ENCODE data around the gene RAMP1.
"Not testable (repeated sequence)": the region's sequence is repeated elsewhere in the genome, so short reads cannot be mapped to it uniquely, and the experiment has no call there.

Gene RAMP1

DNA sequence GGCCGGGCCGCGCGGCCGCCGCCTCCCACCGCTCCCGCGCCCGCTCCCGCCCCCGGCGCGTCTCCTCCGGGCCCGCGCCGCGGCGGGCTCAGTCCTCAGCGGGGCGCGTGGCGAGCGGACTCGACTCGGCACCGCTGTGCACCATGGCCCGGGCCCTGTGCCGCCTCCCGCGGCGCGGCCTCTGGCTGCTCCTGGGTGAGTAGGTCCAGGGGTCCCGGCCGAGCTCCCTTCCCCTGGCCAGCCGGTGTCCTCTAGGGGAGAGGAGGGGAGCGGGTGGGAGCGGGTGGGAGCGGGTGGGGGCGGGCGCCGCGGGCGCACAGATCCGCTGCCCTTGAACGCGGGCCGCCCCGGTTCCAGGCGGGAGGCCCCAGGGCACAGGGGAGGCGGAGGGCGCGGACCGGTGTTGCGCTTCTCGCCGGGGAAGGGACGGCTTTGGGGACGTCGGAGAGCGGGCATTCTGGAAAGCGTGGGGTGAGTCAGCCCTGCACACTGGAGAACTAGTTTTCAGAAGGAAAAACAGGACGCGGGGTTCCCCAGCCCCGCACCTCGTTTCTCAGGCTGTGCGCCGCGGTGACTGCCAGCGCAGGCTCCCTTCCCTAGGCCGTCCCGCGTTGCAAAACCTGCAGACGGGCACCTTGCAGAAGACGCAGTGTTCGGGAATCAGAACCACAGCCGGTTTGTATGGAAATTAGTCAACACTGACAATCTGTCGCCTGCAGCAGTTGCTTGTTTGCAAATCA is at the start of gene RAMP1:
Gene RAMP1 (plus strand): TSS at position 91 of the 740 bp plus-strand sequence. CDS start 53 bp downstream, at position 144.
- no peak for DNase-seq

DNA sequence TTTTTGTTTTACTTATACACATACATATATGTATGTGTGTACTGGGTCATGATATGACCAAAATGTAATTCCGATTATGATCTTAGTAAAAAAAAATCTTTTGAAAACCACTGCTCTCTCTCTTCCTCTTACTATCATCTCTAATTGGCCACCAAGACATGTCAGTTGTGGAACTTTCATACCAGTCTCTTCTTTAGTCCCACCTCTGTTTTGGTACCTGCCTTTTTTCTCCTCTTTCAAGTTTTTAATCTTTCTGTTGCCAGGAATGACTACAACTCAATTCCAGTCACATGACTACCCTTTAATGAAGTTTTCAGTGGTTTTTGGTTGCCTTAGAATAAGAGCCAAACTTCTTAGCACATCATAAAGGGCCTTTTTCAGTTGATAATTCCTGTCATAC is 43.8 kb upstream of the RAMP1 start:
- DNase-seq = no peak

DNA sequence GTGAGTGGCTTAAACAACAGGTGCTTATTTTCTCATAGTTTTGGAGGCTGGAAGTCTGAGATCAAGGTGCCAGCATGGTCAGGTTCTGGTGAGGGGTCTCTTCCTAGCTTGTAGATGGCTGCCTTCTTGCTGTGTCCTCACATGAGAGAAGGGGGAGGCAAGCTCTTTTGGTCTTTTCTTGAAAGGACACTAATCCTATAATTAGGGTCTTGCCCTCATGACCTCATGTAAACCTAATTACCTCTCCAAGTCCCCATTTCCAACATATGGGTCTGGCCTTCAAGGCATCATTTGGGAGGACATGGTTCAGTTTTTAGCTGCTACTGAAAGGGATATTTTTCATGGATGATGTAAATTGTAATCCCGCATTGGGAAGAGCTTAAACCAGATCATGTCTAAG is 42.9 kb upstream of the RAMP1 start:
- no peak for DNase-seq

DNA sequence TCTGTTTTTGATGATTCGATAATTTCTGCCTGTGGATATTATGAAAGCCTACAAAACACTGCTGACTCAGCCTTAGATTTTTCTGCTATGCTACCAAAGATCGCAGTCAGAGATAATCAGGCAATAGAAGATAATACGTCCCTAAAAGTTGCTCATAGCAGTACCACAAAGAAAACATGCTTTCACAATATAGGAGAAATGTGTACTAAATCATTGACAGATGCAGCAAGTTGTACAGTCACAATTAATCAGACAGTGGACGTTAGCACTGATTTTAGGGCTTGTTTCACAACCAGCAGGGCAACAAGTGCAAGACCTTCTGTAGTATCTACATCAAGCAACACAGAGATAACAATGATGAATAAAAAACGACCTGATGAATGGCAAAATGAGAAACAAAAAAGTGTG is 41.4 kb upstream of the RAMP1 start:
- DNase-seq = no peak

DNA sequence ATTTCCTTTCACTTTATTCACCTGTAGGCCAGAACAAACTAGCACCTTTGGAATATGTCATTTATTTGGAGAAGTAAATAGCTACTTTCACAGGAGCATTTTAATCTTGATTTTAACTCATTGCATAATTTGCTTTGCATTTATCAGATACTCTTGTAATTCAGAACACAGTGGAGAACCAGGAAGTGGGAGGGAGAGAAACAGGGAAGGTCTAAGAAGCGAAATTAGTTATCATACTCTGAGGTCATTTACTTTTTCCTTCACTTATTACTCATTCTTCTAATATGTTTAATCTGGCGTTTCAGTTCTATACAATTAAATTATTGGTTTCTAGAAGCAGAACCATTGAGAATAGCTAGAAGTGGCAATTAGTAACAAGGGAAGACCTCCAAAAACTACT is 40.2 kb upstream of the RAMP1 start:
- DNase-seq = no peak

DNA sequence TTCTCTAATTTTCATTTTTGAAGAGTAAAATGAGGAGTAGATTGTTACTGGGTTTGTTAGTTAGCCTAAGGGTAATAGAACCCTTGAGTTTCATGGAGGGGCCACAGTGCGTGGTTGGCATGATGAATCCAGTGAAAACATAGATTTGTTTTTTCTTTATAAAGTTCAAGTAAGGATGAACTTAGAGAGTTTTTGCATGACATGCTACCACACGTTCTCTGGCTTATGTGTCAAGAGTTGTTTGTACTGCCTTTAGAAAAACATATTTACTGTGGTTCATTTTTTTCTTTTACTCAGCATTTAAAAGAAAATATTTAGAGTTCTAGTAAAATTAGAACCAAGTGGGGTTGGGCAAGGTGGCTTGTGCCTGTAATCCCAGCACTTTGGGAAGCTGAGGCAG is 39.0 kb upstream of the RAMP1 start:
- DNase-seq = no peak

DNA sequence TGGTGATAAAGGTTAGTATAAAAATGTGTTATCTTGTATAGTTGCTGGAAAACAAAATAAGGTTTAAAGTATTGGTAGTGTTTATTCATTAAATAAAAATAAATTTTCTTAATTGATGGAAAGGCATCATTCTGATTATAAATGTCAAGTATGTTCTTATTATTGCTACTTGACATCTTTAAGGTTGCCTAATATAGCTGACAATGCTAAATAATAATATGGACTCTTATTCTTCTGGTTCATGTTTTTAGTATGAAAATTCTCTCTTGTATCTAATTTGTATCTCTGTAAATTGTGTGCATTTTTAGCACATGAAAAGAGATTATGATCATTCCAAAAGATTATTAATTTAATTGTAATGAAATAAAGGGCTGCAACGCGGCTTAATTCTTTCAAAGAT is 35.9 kb upstream of the RAMP1 start:
- no peak for DNase-seq

DNA sequence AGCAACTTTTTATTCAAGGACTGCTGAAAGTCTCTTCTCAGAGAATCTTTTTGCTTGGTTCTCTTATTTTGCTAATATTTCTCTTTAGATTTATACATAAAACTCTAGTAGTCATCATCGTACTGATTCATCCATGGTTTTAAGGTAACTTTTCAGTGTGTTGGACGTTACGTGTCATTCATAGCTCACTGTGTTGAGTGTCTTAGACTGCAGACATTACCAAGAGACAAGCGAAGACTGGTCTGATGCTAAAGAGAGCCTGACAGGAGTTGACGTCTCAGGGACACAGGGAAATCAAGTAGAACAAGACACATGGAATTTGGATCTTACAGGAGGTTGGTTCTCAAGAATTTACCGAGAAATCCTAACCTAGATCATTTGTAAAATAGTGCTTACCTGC is 35.3 kb upstream of the RAMP1 start:
- DNase-seq = no peak

DNA sequence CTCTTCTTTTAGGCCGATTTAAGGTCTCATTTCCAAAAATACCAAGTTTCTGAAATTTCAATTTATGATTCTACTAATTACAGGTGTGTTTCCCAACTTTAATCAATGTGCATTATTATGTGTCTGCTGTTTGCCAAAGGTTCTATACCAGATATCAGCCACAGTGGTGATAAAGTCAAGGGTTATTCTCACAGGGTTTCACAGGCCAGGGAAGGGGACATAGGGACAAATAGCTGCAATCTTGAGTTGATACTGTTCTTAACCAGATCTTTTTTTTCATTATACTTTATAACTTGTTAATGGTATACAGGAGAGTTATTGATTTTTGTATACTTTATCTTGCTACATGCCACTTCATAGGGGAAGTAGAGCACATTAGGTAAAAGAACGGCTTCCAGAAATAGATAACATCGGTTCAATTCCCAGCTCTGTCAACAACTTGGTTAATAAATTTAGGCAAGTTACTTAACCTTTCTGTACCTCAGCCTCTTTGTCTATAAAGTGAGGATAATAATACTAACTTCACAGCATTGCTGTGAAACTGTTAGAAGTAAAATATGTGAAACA is 31.9 kb upstream of the RAMP1 start:
- no peak for DNase-seq

DNA sequence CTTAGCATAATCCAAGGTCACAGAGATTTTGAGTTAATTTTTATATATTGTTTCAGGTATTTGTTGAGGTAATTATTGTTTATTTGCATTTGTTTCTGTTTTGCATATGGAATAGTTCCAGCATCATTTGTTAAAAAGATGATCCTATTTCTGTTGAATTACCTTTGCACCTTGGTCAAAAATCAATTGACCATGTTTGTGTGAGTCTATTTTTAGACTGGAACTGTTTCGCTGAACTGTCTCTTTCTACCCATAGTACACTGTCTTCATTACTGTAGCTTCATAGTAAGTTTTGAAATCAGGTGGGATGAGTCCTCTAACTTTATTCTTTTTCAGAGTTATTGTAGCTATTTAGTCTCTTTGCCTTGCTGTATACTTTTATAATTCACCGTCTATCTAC is 28.9 kb upstream of the RAMP1 start:
- DNase-seq = no peak

DNA sequence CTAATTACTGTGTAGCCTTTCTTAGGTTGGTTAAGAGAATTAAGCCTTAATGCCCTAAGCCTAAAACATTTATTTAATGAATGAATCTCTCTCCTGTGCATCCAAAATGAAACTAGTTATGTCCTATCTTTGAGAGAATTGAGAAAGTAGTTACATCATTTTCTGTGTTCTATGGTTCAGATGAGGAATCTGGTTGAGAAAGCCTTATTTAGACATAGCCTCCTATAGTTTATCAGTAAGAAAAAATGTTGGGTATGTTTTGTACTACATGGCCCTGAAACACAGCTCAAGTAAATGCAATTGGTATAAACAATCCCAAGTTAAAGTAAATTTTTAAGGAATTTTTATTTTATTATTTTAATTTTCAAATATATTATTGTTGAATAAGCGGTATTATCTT is 25.9 kb upstream of the RAMP1 start:
- DNase-seq = no peak

DNA sequence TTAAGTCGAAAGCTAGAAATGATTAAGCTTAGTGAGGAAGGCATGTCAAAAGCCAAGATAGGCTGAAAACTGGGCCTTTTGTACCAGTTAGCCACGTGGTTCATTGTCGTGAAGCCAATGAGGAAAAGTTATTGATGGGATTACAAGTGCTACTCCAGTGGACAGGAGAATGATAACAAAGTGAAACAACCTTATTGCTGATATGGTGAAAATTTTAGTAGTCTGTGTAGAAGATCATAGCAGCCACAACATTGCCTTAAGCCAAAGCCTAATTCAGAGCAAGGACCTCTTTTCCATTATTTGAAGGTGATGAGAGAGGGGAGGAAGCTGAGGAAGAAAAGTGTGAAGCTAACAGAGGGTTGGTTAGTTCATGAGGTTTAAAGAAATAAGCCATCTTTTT is 24.1 kb upstream of the RAMP1 start:
- DNase-seq = no peak

DNA sequence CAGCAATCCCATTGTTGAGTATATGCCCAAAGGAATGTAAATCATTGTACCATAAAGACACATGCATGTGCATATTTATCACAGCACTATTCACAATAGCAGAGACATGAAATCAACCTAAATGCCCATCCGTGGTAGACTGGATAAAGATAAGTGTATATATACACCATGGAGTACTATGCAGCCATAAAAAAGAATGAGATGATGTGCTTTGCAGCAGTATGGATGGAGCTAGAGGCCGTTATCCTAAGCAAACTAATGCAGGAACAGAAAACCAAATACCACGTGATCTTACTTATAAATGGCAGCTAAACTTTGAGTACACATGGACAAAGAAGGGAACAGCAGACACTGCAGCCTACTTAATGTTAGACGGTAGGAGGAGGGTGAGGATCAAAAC is 18.4 kb upstream of the RAMP1 start:
- no peak for DNase-seq

DNA sequence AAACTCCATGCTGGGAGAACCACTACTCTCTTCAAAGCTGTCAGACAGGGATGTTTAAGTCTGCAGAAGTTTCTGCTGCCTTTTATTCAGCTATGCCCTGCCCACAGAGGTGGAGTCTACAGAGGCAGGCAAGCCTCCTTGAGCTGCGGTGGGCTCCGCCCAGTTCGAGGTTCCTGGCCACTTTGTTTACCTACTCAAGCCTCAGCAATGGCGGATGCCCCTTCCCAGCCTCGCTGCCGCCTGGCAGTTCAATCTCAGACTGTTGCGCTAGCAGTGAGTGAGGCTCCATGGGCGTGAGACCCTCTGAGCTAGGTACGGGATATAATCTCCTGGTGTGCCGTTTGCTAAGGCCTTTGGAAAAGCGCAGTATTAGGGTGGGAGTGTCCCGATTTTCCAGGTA is 10.5 kb upstream of the RAMP1 start:
- DNase-seq = not testable (repeated sequence)

DNA sequence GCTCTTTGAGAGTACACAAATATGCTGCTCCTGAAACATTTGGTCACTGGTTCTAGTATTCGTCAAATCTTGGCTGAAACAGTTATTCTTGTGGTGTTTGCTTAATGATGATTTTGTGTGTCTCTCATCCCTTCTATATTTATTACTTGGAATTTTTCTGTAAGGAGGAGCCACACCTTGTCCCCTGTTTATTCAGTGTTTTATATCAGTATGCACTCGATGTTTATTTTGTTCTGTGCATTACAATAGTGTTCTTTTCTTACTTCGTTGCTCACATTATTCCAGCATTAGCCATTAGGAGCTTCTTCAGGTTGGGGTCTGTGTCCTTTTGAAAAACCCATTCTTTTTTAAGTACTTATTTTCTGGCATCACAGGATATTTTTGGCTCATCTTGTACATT is 5.1 kb upstream of the RAMP1 start:
- DNase-seq = no peak

DNA sequence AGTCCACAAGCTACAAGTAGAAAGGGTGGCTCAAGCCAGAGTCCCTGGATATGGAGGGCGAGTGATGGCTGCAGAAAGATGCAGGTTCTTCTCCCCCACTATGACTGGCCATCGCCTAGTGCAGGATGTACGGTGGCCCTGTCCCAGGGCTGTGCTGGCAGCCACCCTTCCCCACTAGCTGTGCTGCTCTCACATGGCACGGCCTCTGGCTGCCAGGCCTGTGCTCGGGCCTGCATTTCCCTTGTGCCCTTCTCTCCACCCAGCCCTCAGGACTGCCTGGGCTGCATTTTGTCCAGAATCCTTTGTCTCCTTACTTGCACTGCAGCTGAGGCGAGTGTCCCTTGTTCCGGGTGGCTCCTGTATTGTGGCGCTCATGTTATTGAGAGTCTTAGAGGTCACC is 1.6 kb upstream of the RAMP1 start:
- no peak for DNase-seq

DNA sequence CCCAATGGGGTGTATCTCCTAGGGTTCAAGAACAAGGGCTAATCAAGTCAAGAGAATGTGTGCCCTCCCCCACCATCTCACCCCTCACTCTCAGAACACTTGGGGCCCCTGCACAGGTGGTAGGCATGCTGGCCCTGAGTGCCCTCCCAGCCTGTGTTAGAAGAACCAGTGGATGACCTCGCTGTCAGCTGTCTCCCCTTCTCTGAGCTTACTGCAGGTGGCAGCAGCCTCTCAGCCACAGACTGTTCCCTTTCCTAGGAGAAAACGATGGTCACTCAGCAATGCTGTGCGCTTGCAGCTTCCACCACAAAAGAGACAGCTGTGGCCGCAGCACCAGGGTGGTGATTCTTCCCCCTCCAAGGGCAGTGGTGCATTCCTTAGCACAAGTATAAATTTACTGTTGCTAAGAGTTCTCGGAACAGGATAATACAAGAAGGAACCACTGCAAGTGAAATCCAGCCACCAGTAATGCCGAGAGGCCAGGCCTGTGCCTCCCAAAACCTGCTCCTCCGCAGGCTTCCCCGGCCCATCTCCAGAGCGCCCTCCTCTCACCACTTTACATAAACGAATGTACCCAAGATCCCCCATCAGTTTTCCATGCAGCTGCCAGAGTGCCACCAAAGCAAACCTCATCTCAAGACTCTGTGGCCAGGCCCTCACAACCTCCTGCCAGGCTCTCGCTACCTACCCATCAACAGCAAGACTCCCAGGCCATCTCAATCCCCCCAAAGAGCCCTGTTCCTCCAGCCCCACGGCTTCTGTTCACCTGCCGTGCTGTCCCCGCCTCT is 935 bp upstream of the RAMP1 start:
- peak; percentile 58 for DNase-seq

DNA sequence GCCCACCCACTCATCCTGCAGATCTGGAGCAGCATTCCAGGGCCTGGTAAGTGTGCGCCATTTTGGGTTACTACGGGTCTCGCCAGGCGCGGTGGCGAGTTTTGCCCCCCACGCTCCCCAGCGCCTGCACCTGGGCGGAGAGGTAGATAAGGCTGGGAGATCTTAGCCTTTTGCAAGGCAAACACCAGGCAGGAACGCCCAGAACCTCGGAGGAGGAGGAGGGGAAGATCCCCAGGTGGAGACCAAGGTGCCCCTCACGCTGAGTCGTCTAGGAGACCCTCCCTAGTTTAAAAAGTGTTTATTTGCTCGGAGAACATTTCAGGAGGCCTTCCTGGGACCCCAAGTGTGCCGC is 365 bp upstream of the RAMP1 start:
- no peak for DNase-seq

DNA sequence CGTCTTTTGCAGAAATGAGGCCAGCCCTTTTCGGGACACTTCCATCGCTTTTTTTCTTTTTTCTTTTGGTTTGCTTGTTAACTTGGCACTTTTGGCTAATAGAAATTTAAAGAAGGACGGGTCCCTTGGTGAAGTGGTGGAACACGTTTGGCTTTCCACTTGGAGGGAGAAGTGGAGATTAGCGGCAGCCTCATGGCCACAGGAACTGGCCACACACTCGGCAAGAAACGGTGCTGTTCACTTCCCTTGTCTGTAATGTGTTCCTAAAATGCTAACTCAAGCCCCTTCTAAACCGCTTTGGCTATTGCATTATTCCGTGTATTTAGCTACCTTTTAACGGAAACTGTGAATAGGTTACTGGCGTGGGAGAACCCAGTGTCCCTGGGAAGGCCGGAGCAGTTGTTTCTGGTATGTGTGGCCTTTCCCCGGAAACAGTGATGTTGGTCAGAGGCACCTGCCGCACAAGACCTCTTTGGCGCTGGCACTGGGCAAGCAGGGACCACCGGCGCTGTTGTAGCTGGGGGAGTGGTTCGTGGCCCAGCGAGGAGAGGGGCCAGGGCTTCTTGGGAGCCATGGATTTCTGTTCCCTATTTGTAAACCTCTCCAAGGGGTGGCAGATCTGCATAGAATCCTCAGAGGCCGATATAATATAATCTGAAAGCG is 981 bp downstream of the RAMP1 start:
- DNase-seq = no peak

DNA sequence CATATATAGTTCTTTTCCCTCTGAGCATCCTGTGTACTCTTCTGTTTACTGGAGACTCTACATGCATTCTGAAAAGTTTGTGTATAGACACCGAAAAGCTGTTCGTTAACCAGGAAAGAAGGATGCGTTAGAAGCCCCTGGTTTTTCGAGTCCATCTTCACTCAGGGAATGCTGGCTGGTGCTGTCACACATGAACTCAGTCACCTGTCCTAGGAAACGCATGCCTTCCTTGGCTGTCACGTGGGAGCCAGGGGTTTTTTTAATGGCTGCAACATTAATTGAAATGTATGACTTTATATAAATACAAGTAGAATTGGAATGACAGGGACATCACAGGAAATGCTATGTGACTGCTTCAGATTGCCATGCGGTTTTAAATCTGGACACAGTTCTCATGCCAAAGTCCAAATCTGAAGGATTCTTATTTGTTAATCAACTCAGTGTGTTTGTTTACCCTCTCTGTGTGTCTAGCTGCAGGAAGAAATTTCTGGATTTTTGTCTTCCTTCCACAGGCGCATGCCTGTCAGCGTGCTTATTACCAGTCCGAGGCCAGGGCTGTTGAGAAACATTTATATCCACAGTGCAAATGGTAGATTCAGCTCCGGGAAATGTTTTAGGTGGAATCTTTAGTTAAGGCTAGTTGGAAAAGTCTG is 2.6 kb downstream of the RAMP1 start:
- DNase-seq = no peak

DNA sequence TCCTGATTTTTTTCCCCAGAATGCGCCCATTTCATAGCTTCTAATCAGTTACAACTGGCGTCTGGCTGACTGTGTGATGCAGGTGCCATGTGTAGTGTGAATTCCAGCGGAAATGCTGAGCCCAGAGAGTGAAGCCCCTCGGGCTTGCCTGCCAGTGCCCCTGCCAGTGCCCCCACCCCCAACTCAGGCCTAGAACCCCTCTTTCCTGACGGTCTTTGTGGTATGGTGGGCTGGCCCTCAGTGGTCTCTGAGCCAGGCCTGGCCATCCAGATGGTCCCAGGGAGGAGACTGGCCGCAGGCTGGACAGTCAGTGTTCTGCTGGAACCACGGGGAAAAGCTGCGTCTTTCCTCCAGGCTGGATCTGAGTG is 3.1 kb downstream of the RAMP1 start:
- DNase-seq = no peak

DNA sequence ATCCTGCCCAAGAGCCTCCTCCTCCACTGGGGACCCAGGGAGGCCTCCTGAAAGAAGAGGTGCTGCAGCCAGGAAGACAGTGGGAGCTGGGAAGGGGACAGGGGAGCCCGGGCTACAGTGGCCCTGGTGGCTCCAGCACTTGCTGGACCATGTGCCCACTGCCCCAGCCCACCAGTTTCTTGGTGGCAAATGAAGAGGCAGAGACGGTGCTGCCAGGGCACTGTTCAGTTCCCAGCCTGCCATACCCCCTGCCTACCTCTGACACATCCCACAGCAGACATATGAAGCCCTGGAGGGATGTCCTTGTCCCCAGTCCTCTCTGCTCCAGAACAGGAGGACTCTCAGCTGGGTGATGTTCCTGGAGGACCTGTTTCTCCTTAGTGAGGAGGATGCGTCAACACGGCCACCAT is 3.7 kb downstream of the RAMP1 start:
- DNase-seq = no peak

DNA sequence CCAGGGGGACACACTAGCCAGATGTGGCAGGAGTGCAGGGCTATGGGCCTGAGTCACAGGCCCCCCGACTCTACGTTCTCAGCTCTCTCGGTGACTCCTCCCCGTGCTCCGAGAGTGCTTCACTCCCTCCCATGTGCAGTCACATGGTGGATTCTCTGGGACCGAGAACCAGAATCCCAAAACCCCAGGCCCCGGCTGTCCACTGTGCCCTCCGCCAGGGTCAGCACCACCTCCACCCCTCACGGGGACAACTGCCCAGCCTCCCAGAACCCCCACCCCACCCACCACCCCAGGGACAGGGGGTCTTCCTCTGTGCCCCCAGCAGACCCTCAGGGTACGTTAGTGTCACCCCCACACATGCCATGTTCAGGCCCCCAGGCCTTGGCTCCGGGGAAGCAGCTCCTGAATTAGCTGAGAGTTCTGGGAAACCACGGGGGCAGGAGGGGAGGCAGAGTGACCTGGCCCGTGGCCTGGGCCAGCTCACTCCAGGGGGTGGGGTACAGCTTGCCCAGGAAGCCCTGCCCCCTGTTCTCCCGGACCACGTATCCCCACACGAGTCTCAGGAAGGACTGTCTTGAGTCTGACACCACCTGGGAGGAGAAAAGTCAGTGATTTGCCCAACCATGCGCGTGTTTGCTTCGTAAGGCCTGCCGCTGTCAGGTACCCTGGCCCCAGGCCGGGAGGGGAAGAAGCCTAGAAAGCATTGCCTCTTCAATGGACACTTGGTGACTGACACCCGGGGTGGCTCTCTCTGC is 4.4 kb downstream of the RAMP1 start:
- DNase-seq = no peak

Data from CD4-positive, alpha-beta T cell treated with Interleukin-12 subunit alpha and Interleukin-12 subunit beta, for 1 hour (primary cell).